ENCODE measurements around the gene NUP98. TPM values are rescaled to one million over a fixed set of nuclear protein-coding genes. Genes with fewer than 3 reads are reported as not detected.

Gene NUP98
- total and polyA plus RNA-seq, 4 donors: 10.9 to 75.0 (median 43.9) TPM

GRCh38 chr11:3627291-3627690, 170.1 kb downstream of the NUP98 start:
- Histone ChIP-seq H3K4me3 (ENCODE audit: low read depth in 1 of 3, low read length in 3 of 3) (no peak overlapping the region), H3K27me3 (ENCODE audit: control insufficient read depth in 4 of 4, insufficient read depth in 4 of 4, low read length in 3 of 4) (no peaks in the 10 kb centered on the region), H3K9ac (ENCODE audit: low read depth in 1 of 2, low read length in 2 of 2) (no peak overlapping the region), H3K27ac (ENCODE audit: low read depth in 1 of 2, low read length in 2 of 2) (no peak overlapping the region), H3K4me1 (ENCODE audit: control insufficient read depth in 4 of 4, insufficient read depth in 4 of 4, low read length in 3 of 4) (no peaks in the 10 kb centered on the region), H3K9me3 (ENCODE audit: control insufficient read depth in 4 of 4, low read length in 3 of 4) (no peaks in the 10 kb centered on the region), H3K36me3 (ENCODE audit: control insufficient read depth in 4 of 4, insufficient read depth in 3 of 4, low read depth in 1 of 4, low read length in 3 of 4) (no peaks in the 10 kb centered on the region)
- DNase-seq (ENCODE audit: low spot score): no peak
- no peak for TF ChIP-seq RAD21 (IDR thresholded peaks at IDR 0.05)
- TF ChIP-seq YY1 (IDR thresholded peaks at IDR 0.05): no peak
- 97% methylated on average over 1 of the region's 1 CpG for whole genome bisulfite sequencing

GRCh38 chr11:3626250-3626960, 170.9 kb downstream of the NUP98 start:
- Histone ChIP-seq H3K27me3 (ENCODE audit: control insufficient read depth in 4 of 4, insufficient read depth in 4 of 4, low read length in 3 of 4) (no peaks in the 10 kb centered on the region), H3K9me3 (ENCODE audit: control insufficient read depth in 4 of 4, low read length in 3 of 4) (no peaks in the 10 kb centered on the region), H3K4me3 (ENCODE audit: low read depth in 1 of 3, low read length in 3 of 3) (no peak overlapping the region), H3K4me1 (ENCODE audit: control insufficient read depth in 4 of 4, insufficient read depth in 4 of 4, low read length in 3 of 4) (no peaks in the 10 kb centered on the region), H3K27ac (ENCODE audit: low read depth in 1 of 2, low read length in 2 of 2) (no peak overlapping the region), H3K36me3 (ENCODE audit: control insufficient read depth in 4 of 4, insufficient read depth in 3 of 4, low read depth in 1 of 4, low read length in 3 of 4) (no peaks in the 10 kb centered on the region), H3K9ac (ENCODE audit: low read depth in 1 of 2, low read length in 2 of 2) (no peak overlapping the region)
- 80% methylated on average over 23 of the region's 23 CpGs for WGBS
- TF ChIP-seq CTCF (IDR thresholded peaks at IDR 0.05; ENCODE audit: low read depth, low read length, missing input control): no peak
- TF ChIP-seq RXRA (IDR thresholded peaks at IDR 0.05): no peak
- no peak for TF ChIP-seq GABPA (IDR thresholded peaks at IDR 0.05 in 1 of 2, conservative IDR thresholded peaks at IDR 0.05 in 1 of 2)
- no peak for TF ChIP-seq EGR1 (IDR thresholded peaks at IDR 0.05; ENCODE audit: low read depth in 2 of 2)
- no peak for TF ChIP-seq SP1 (IDR thresholded peaks at IDR 0.05)
- no peak for TF ChIP-seq HNF4G (IDR thresholded peaks at IDR 0.05)
- TF ChIP-seq ZBTB33 (IDR thresholded peaks at IDR 0.05): no peak
- TF ChIP-seq TAF1 (conservative IDR thresholded peaks at IDR 0.05): no peak
- no peak for TF ChIP-seq RAD21 (IDR thresholded peaks at IDR 0.05)
- TF ChIP-seq HNF4A (conservative IDR thresholded peaks at IDR 0.05): no peak
- TF ChIP-seq MAX (IDR thresholded peaks at IDR 0.05): no peak
- no peak for TF ChIP-seq ATF3 (IDR thresholded peaks at IDR 0.05)
- TF ChIP-seq YY1 (IDR thresholded peaks at IDR 0.05): no peak
- no peak for TF ChIP-seq FOXA1 (IDR thresholded peaks at IDR 0.05)
- no peak for TF ChIP-seq REST (IDR thresholded peaks at IDR 0.05)
- no peak for TF ChIP-seq FOXA2 (IDR thresholded peaks at IDR 0.05)
- TF ChIP-seq JUND (IDR thresholded peaks at IDR 0.05): no peak
- no peak for TF ChIP-seq NR2F2 (IDR thresholded peaks at IDR 0.05)
- no peak for DNase-seq (ENCODE audit: low spot score)
